Uterus (tissue), 4 donors: ENCODE measurements around the gene ST3GAL2. TPM values are rescaled to one million over a fixed set of nuclear protein-coding genes. Genes with fewer than 3 reads are reported as not detected.

ENCODE experiments used
- DNase-seq, 2 donors: peaks; one replicate each; pipeline ENCODE4 v3.0.0-alpha.2; 2019 to 2020
- H3K27ac ChIP-seq, 2 donors: fragments of 200-600 bp; sonication (generic); 1 replicate in 1 of 2; 2 replicates in 1 of 2; pipeline ENCODE4 v1.5.1; 2016 to 2018
- H3K27me3 ChIP-seq, 2 donors: fragments of 200-600 bp; sonication (generic); one replicate each; pipeline ENCODE4 v1.5.1; 2018 to 2019; ENCODE audit warnings: control low read depth in 1 of 2
- H3K36me3 ChIP-seq, 2 donors: fragments of 200-600 bp; sonication (generic); one replicate each; pipeline ENCODE4 v1.5.1; 2019; ENCODE audit warnings: control low read depth in 1 of 2
- H3K4me1 ChIP-seq, 2 donors: fragments of 200-600 bp; sonication (generic); one replicate each; pipeline ENCODE4 v1.5.1; 2018 to 2019; ENCODE audit warnings: control low read depth in 1 of 2
- H3K4me3 ChIP-seq, 2 donors: fragments of 200-600 bp; sonication (generic); 1 replicate in 1 of 2; 2 replicates in 1 of 2; pipeline ENCODE4 v1.5.1; 2018 to 2019; ENCODE audit warnings: mild to moderate bottlenecking in 1 of 2
- H3K9me3 ChIP-seq, 2 donors: fragments of 200-600 bp; sonication (generic); one replicate each; pipeline ENCODE4 v1.5.1; 2019; ENCODE audit warnings: control low read depth in 1 of 2
- CTCF ChIP-seq, 4 experiments: fragments of 200-600 bp in 2 of 4; fragments of 450-650 bp in 2 of 4; sonication (generic) in 2 of 4; IDR thresholded peaks; one replicate each; pipeline ENCODE4 v1.5.1; 2016 to 2019; ENCODE audit warnings: antibody characterized with exemption in 4 of 4, mild to moderate bottlenecking in 2 of 4, moderate library complexity in 1 of 4
- POLR2A ChIP-seq, 2 donors: fragments of 450-650 bp; IDR thresholded peaks; one replicate each; pipeline ENCODE4 v1.6.1; 2016; ENCODE audit warnings: antibody characterized with exemption in 2 of 2, mild to moderate bottlenecking in 1 of 2, moderate library complexity in 1 of 2
- intact Hi-C: fragments of 100-400 bp; cut with DNase I; formaldehyde crosslinking; loops from one replicate; pipeline ENCODE4 v1.15.1; 2023; ENCODE audit warnings: low total_unique reads
- total RNA-seq, 4 donors: library from RNA; depleted of rRNA in 3 of 4; stranded (reverse); fragments of >200 nt in 3 of 4; gene quantifications; one replicate each; pipeline versions ENCODE4 v1.1.0 to v1.2.4, GENCODE V29; 2014 to 2023
- donor health status: DM: yes; HTN: yes; CAD: no.

ST3GAL2 gene
- total RNA-seq, 4 donors from 2014 or later = 6.2 to 57.9 (median 27.5) TPM

GRCh38 chr16:70359552-70359951, 79.3 kb downstream of the ST3GAL2 start:
- TF ChIP-seq POLR2A (IDR thresholded peaks at IDR 0.05) = no peak
- no peak for TF ChIP-seq CTCF (IDR thresholded peaks at IDR 0.05)
- DNase-seq = no peak

GRCh38 chr16:70349783-70350182, 89.1 kb downstream of the ST3GAL2 start:
- Histone ChIP-seq H3K36me3 (no peaks in the 10 kb centered on the region), H3K4me1 (peaks cover 4 to 6% of the 10 kb centered on the region in 2 donors), H3K27me3 (no peaks in the 10 kb centered on the region), H3K9me3 (no peaks in the 10 kb centered on the region), H3K4me3 (no peak overlapping the region), H3K27ac (no peak overlapping the region)
- DNase-seq = no peak
- TF ChIP-seq CTCF (IDR thresholded peaks at IDR 0.05) = no peak
- no peak for TF ChIP-seq POLR2A (IDR thresholded peaks at IDR 0.05)
- intact Hi-C loops = no loop called here

More at GRCh38 chr16:70359552-70359951, 79.3 kb downstream of the ST3GAL2 start:
- no peaks in the 10 kb centered on the region for H3K36me3 ChIP-seq
- no peaks in the 10 kb centered on the region for H3K4me1 ChIP-seq
- H3K4me3 ChIP-seq = no peak overlapping the region
- intact Hi-C loops = no loop called here
- H3K9me3 ChIP-seq = no peaks in the 10 kb centered on the region
- no peaks in the 10 kb centered on the region for H3K27me3 ChIP-seq
- H3K27ac ChIP-seq = no peak overlapping the region

- no peaks in the 10 kb centered on the region for H3K9me3 ChIP-seq
- H3K36me3 ChIP-seq = no peaks in the 10 kb centered on the region
- H3K4me3 ChIP-seq = no peak overlapping the region
- H3K27ac ChIP-seq = no peak overlapping the region
- TF ChIP-seq POLR2A (IDR thresholded peaks at IDR 0.05) (no peak), CTCF (IDR thresholded peaks at IDR 0.05) (no peak)
- no peak for DNase-seq
- peaks cover 4 to 6% of the 10 kb centered on the region in 2 donors for H3K4me1 ChIP-seq
- intact Hi-C loops = no loop called here
- no peaks in the 10 kb centered on the region for H3K27me3 ChIP-seq
Measured at GRCh38 chr16:70348991-70349390, 89.9 kb downstream of the ST3GAL2 start.

- no peak for DNase-seq
- H3K4me3 ChIP-seq = peak overlapping the region; percentile 78 to 93
- no peaks in the 10 kb centered on the region for H3K9me3 ChIP-seq
- intact Hi-C loops = no loop called here
- no peaks in the 10 kb centered on the region for H3K36me3 ChIP-seq
- H3K27me3 ChIP-seq = no peaks in the 10 kb centered on the region
- TF ChIP-seq CTCF (IDR thresholded peaks at IDR 0.05) = no peak
- no peak for TF ChIP-seq POLR2A (IDR thresholded peaks at IDR 0.05)
- peak overlapping the region; percentile 88 to 96 for H3K27ac ChIP-seq
- peaks cover 4 to 6% of the 10 kb centered on the region in 2 donors for H3K4me1 ChIP-seq
Measured at GRCh38 chr16:70345840-70346239, 93.1 kb downstream of the ST3GAL2 start.

- no peaks in the 10 kb centered on the region for H3K27me3 ChIP-seq
- H3K36me3 ChIP-seq = no peaks in the 10 kb centered on the region
- H3K27ac ChIP-seq = no peak overlapping the region
- DNase-seq = no peak
- intact Hi-C loops = no loop called here
- H3K9me3 ChIP-seq = no peaks in the 10 kb centered on the region
- no peak overlapping the region for H3K4me3 ChIP-seq
- no peak for TF ChIP-seq POLR2A (IDR thresholded peaks at IDR 0.05)
- no peak for TF ChIP-seq CTCF (IDR thresholded peaks at IDR 0.05)
- no peaks in the 10 kb centered on the region for H3K4me1 ChIP-seq
Measured at GRCh38 chr16:70342016-70342415, 96.9 kb downstream of the ST3GAL2 start.
